DMS 273 treated with DMSO at 0.1 percent for 48 hours (cell line): ENCODE results near the gene LYRM1.

ENCODE experiments used
- DNase-seq: peaks from one replicate; lab custom pipeline; 2025; lab: John Stamatoyannopoulos, UW

Gene LYRM1

GRCh38 chr16:20871941-20872815 is 28.4 kb upstream of the LYRM1 start:
- DNase-seq: no peak

GRCh38 chr16:20873331-20873730 is 27.2 kb upstream of the LYRM1 start:
- no peak for DNase-seq

- DNase-seq: no peak
Observed at GRCh38 chr16:20874088-20874581, 26.4 kb upstream of the LYRM1 start.

GRCh38 chr16:20875355-20875650 is 25.3 kb upstream of the LYRM1 start:
- DNase-seq: no peak

GRCh38 chr16:20878682-20879147 is 21.9 kb upstream of the LYRM1 start:
- no peak for DNase-seq

- no peak for DNase-seq
Observed at GRCh38 chr16:20879175-20880040, 21.2 kb upstream of the LYRM1 start.

GRCh38 chr16:20880867-20881502 is 19.6 kb upstream of the LYRM1 start:
- no peak for DNase-seq

- no peak for DNase-seq
Observed at GRCh38 chr16:20881503-20881878, 19.1 kb upstream of the LYRM1 start.

- no peak for DNase-seq
Observed at GRCh38 chr16:20883554-20884239, 16.9 kb upstream of the LYRM1 start.

- no peak for DNase-seq
Observed at GRCh38 chr16:20884240-20884556, 16.4 kb upstream of the LYRM1 start.

- DNase-seq: no peak
Observed at GRCh38 chr16:20886320-20886719, 14.3 kb upstream of the LYRM1 start.

- no peak for DNase-seq
Observed at GRCh38 chr16:20887207-20887606, 13.4 kb upstream of the LYRM1 start.

- no peak for DNase-seq
Observed at GRCh38 chr16:20889625-20890275, 10.8 kb upstream of the LYRM1 start.

- no peak for DNase-seq
Observed at GRCh38 chr16:20894388-20894787, 6.2 kb upstream of the LYRM1 start.

- no peak for DNase-seq
Observed at GRCh38 chr16:20897253-20897897, 3.2 kb upstream of the LYRM1 start.

- DNase-seq: no peak
Observed at GRCh38 chr16:20897922-20898321, 2.6 kb upstream of the LYRM1 start.

- no peak for DNase-seq
Observed at GRCh38 chr16:20899071-20899470, 1.5 kb upstream of the LYRM1 start.

- DNase-seq: no peak
Observed at GRCh38 chr16:20899477-20900298, 883 bp upstream of the LYRM1 start.

- DNase-seq: no peak
Observed at GRCh38 chr16:20901068-20901435, 481 bp downstream of the LYRM1 start.

- no peak for DNase-seq
Observed at GRCh38 chr16:20901436-20902112, 1.0 kb downstream of the LYRM1 start.
